ENCODE data around the gene CCDC92B. TPM values are rescaled to one million over a fixed set of nuclear protein-coding genes. Genes with fewer than 3 reads are reported as not detected.

CCDC92B gene
- polyA plus RNA-seq, 1 donor from 2014 or later: 0.32 TPM

GRCh38 chr17:2685696-2686095, 63.8 kb downstream of the CCDC92B start:
- Histone ChIP-seq H3K79me2 (replicated peaks; ENCODE audit: insufficient read depth, low read length) (no peaks in the 10 kb centered on the region), H3K27me3 (ENCODE audit: insufficient read depth, low read depth, low read length) (no peaks in the 10 kb centered on the region), H3K9me3 (ENCODE audit: low read length) (no peaks in the 10 kb centered on the region), H3K36me3 (ENCODE audit: insufficient read depth, low read length) (peaks cover 7% of the 10 kb centered on the region), H4K20me1 (ENCODE audit: insufficient read depth) (no peaks in the 10 kb centered on the region), H3K4me2 (ENCODE audit: low read length) (no peak overlapping the region), H3K9me2 (ENCODE audit: insufficient read depth, low read length) (no peaks in the 10 kb centered on the region), H2AFZ (ENCODE audit: low read depth, low read length) (no peak overlapping the region), H3K27ac (ENCODE audit: low read length) (no peak overlapping the region), H3K4me3 (ENCODE audit: low read length) (no peak overlapping the region), H3K9ac (ENCODE audit: low read length) (no peak overlapping the region), H3F3A (ENCODE audit: insufficient read depth, low read length, poor library complexity, severe bottlenecking) (no peaks in the 10 kb centered on the region)
- TF ChIP-seq RAD21 (conservative IDR thresholded peaks at IDR 0.05) (no peak), REST (IDR thresholded peaks at IDR 0.05; ENCODE audit: borderline replicate concordance) (no peak), TAF1 (IDR thresholded peaks at IDR 0.05; ENCODE audit: low read depth) (no peak), EZH2 (IDR thresholded peaks at IDR 0.05; ENCODE audit: borderline replicate concordance, insufficient read depth, low read length, poor library complexity, severe bottlenecking) (no peak), POLR2AphosphoS5 (IDR thresholded peaks at IDR 0.05) (no peak), SMC3 (conservative IDR thresholded peaks at IDR 0.05; ENCODE audit: poor library complexity) (no peak), EP300 (conservative IDR thresholded peaks at IDR 0.05; ENCODE audit: poor library complexity, severe bottlenecking) (no peak), MXI1 (conservative IDR thresholded peaks at IDR 0.05; ENCODE audit: poor library complexity, severe bottlenecking) (no peak)
- TF ChIP-seq, protein P1, sequence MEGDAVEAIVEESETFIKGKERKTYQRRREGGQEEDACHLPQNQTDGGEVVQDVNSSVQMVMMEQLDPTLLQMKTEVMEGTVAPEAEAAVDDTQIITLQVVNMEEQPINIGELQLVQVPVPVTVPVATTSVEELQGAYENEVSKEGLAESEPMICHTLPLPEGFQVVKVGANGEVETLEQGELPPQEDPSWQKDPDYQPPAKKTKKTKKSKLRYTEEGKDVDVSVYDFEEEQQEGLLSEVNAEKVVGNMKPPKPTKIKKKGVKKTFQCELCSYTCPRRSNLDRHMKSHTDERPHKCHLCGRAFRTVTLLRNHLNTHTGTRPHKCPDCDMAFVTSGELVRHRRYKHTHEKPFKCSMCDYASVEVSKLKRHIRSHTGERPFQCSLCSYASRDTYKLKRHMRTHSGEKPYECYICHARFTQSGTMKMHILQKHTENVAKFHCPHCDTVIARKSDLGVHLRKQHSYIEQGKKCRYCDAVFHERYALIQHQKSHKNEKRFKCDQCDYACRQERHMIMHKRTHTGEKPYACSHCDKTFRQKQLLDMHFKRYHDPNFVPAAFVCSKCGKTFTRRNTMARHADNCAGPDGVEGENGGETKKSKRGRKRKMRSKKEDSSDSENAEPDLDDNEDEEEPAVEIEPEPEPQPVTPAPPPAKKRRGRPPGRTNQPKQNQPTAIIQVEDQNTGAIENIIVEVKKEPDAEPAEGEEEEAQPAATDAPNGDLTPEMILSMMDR (IDR thresholded peaks at IDR 0.05; ENCODE audit: poor library complexity, severe bottlenecking): no peak

DNA sequence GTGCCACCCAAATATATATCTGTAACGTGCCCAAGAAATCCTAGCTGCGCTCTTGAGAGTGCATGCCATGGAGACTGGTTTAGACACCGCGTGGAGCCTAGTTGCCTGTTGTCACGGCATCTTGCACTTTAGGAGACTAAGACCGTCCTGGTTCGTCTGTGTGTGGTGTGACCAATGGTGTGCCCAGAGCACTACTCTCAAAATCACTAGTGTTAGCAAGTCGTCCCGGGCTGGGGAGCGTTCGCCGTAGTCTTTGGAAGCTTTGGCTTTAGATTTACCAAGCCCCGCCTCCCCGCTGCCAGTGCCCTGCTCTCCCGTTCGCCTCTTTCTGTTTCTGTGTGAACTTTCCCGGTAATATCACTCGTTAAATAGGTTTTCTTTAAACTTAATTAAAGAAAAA, 64.9 kb downstream of the CCDC92B start:
- Histone ChIP-seq H3F3A (ENCODE audit: insufficient read depth, low read length, poor library complexity, severe bottlenecking) (no peaks in the 10 kb centered on the region), H3K9me2 (ENCODE audit: insufficient read depth, low read length) (no peaks in the 10 kb centered on the region), H3K4me3 (ENCODE audit: low read length) (no peak overlapping the region), H3K27me3 (ENCODE audit: insufficient read depth, low read depth, low read length) (no peaks in the 10 kb centered on the region), H3K9ac (ENCODE audit: low read length) (no peak overlapping the region), H3K4me2 (ENCODE audit: low read length) (no peak overlapping the region), H3K9me3 (ENCODE audit: low read length) (no peaks in the 10 kb centered on the region), H3K79me2 (replicated peaks; ENCODE audit: insufficient read depth, low read length) (no peaks in the 10 kb centered on the region), H4K20me1 (ENCODE audit: insufficient read depth) (no peaks in the 10 kb centered on the region), H2AFZ (ENCODE audit: low read depth, low read length) (no peak overlapping the region), H3K27ac (ENCODE audit: low read length) (no peak overlapping the region), H3K36me3 (ENCODE audit: insufficient read depth, low read length) (peaks cover 12% of the 10 kb centered on the region)
- no peak for TF ChIP-seq EP300 (conservative IDR thresholded peaks at IDR 0.05; ENCODE audit: poor library complexity, severe bottlenecking)
- TF ChIP-seq POLR2AphosphoS5 (IDR thresholded peaks at IDR 0.05): no peak
- TF ChIP-seq MXI1 (conservative IDR thresholded peaks at IDR 0.05; ENCODE audit: poor library complexity, severe bottlenecking): no peak
- no peak for TF ChIP-seq TAF1 (IDR thresholded peaks at IDR 0.05; ENCODE audit: low read depth)
- TF ChIP-seq, protein P1 (IDR thresholded peaks at IDR 0.05; ENCODE audit: poor library complexity, severe bottlenecking): no peak
- TF ChIP-seq REST (IDR thresholded peaks at IDR 0.05; ENCODE audit: borderline replicate concordance): no peak
- no peak for TF ChIP-seq RAD21 (conservative IDR thresholded peaks at IDR 0.05)
- no peak for TF ChIP-seq EZH2 (IDR thresholded peaks at IDR 0.05; ENCODE audit: borderline replicate concordance, insufficient read depth, low read length, poor library complexity, severe bottlenecking)
- TF ChIP-seq SMC3 (conservative IDR thresholded peaks at IDR 0.05; ENCODE audit: poor library complexity): no peak
